GM12878 (cell line): ENCODE data around the gene BARHL1. TPM values are rescaled to one million over a fixed set of nuclear protein-coding genes. Genes with fewer than 3 reads are reported as not detected.

Source experiments
- ATAC-seq: fragments of 200-7000 bp; cut with Tn5 transposase; 3 replicates; pipeline ENCODE4 v1.9.1; 2020; ENCODE audit warnings: mild to moderate bottlenecking, moderate library complexity
- BruUV-seq: library from RNA; stranded (reverse); fragments of 400-500 nt; replicated peaks from 2 replicates; lab custom pipeline; 2021; lab: Mats Ljungman, UMichigan
- CTCF ChIA-PET: fragments of 300-600 bp; sonication (Branson Sonifier 250); formaldehyde crosslinking; extraction: SDS; loops from one replicate; lab custom pipeline; 2021; ENCODE audit warnings: inconsistent platforms; lab: Yijun Ruan, JAX
- POLR2A ChIA-PET: fragments of 350-600 bp; formaldehyde crosslinking; extraction: SDS; loops from one replicate; lab custom pipeline; 2021; ENCODE audit warnings: inconsistent platforms; lab: Charles Lee
- RAD21 ChIA-PET: fragments of 300-600 bp; sonication (Branson Sonifier 250); formaldehyde crosslinking; loops from one replicate; lab custom pipeline; 2023; ENCODE audit warnings: antibody characterized with exemption; ENCODE audit not compliant: unreplicated experiment; lab: Charles Lee
- SMC1A ChIA-PET: fragments of 300-600 bp; sonication (Branson Sonifier 250); formaldehyde crosslinking; loops from one replicate; lab custom pipeline; 2023; ENCODE audit not compliant: unreplicated experiment, uncharacterized antibody; lab: Charles Lee
- DNase-seq: peaks from one replicate; pipeline ENCODE4 v3.0.0-alpha.2; 2011; ENCODE audit warnings: low read depth, low spot score
- FAIRE-seq: peaks from 3 replicates; lab custom pipeline; 2011; peaks lifted over from hg19 to GRCh38; lab: Jason Lieb, UNC
- H2AFZ ChIP-seq: 2 replicates; pipeline ENCODE4 v1.6.0; 2011; ENCODE audit warnings: low read depth, low read length, control low read depth; ENCODE audit not compliant: control insufficient read depth
- H3K27ac ChIP-seq: 2 replicates; pipeline ENCODE4 v1.5.1; 2011; ENCODE audit warnings: control low read depth; ENCODE audit not compliant: control insufficient read depth, insufficient read depth
- H3K27me3 ChIP-seq, 2 experiments: replicated peaks in 1 of 2; 2 replicates each; pipeline versions ENCODE4 v1.6.0 to v1.6.1; 2011; ENCODE audit warnings: low read length in 1 of 2; ENCODE audit not compliant: control insufficient read depth in 2 of 2, insufficient read depth in 2 of 2
- H3K36me3 ChIP-seq, 2 experiments: 2 replicates each; pipeline ENCODE4 v1.5.1; 2011; ENCODE audit warnings: low read length in 1 of 2; ENCODE audit not compliant: control insufficient read depth in 2 of 2, insufficient read depth in 2 of 2
- H3K4me1 ChIP-seq: 2 replicates; pipeline ENCODE4 v1.6.1; 2011; ENCODE audit warnings: mild to moderate bottlenecking, low read length, moderate library complexity, mixed read lengths; ENCODE audit not compliant: control insufficient read depth, insufficient read depth
- H3K4me2 ChIP-seq: 2 replicates; pipeline ENCODE4 v1.6.0; 2011; ENCODE audit warnings: control low read depth; ENCODE audit not compliant: control insufficient read depth, insufficient read depth
- H3K4me3 ChIP-seq: fragments of 200-600 bp; sonication (generic); 2 replicates; pipeline ENCODE4 v1.5.1; 2016
- H3K79me2 ChIP-seq: 2 replicates; pipeline ENCODE4 v1.6.0; 2011; ENCODE audit warnings: low read length; ENCODE audit not compliant: control insufficient read depth, insufficient read depth
- H3K9ac ChIP-seq: 2 replicates; pipeline ENCODE4 v1.8.0; 2011; ENCODE audit warnings: low read length, control low read depth, mixed read lengths; ENCODE audit not compliant: control insufficient read depth, insufficient read depth
- H3K9me3 ChIP-seq: replicated peaks from 3 replicates; pipeline ENCODE4 v1.5.1; 2011; ENCODE audit warnings: mild to moderate bottlenecking, low read length; ENCODE audit not compliant: control insufficient read depth, insufficient read depth
- H4K20me1 ChIP-seq: 2 replicates; pipeline ENCODE4 v1.6.0; 2011; ENCODE audit not compliant: control insufficient read depth, insufficient read depth
- BCL11A ChIP-seq: IDR thresholded peaks from 2 replicates; pipeline ENCODE4 v1.6.1; 2011; ENCODE audit warnings: low read depth, low read length
- GATAD2B ChIP-seq: fragments of 450-650 bp; conservative IDR thresholded peaks from 2 replicates; pipeline ENCODE4 v1.6.1; 2017; ENCODE audit warnings: low read depth, mild to moderate bottlenecking, moderate library complexity
- HDAC6 ChIP-seq: fragments of 200-600 bp; sonication (generic); IDR thresholded peaks from one replicate; pipeline ENCODE4 v1.8.0; 2017; ENCODE audit warnings: antibody characterized with exemption; ENCODE audit not compliant: unreplicated experiment
- KAT2A ChIP-seq: conservative IDR thresholded peaks from 2 replicates; pipeline ENCODE4 v1.6.1; 2011; ENCODE audit warnings: low read depth, low read length; ENCODE audit not compliant: control insufficient read depth
- MXI1 ChIP-seq: fragments of 150-350 bp; IDR thresholded peaks from 2 replicates; pipeline ENCODE4 v1.6.1; 2011; ENCODE audit warnings: low read depth, mild to moderate bottlenecking, inconsistent platforms, low read length, improper control_type of control experiment
- PAX8 ChIP-seq: fragments of 450-650 bp; IDR thresholded peaks from 2 replicates; pipeline ENCODE4 v1.6.1; 2017; ENCODE audit warnings: mild to moderate bottlenecking, moderate library complexity
- RB1 ChIP-seq: fragments of 450-650 bp; formaldehyde crosslinking; IDR thresholded peaks from 2 replicates; pipeline ENCODE4 v1.6.1; 2017; ENCODE audit warnings: mild to moderate bottlenecking, borderline replicate concordance
- RCOR1 ChIP-seq: conservative IDR thresholded peaks from 2 replicates; pipeline ENCODE4 v1.6.1; 2012; ENCODE audit warnings: low read depth, low read length, improper control_type of control experiment
- WRNIP1 ChIP-seq: IDR thresholded peaks from 2 replicates; pipeline ENCODE4 v1.6.1; 2011; ENCODE audit warnings: low read depth, low read length, improper control_type of control experiment, borderline replicate concordance
- YY1 ChIP-seq: IDR thresholded peaks from 2 replicates; pipeline ENCODE4 v1.6.1; 2011; ENCODE audit warnings: low read depth, mild to moderate bottlenecking, low read length
- ZSCAN29 ChIP-seq: fragments of 450-650 bp; IDR thresholded peaks from 2 replicates; pipeline ENCODE4 v1.6.1; 2017; ENCODE audit warnings: mild to moderate bottlenecking, moderate library complexity
- WGBS: methylation state at CpG from one replicate; pipeline ENCODE4 v1.1.6; 2016; ENCODE audit warnings: low lambda C conversion rate; ENCODE audit not compliant: insufficient replicate concordance, insufficient coverage; ENCODE audit errors: missing lambda C conversion rate; 5-methylcytosine and 5-hydroxymethylcytosine counted together
- in situ Hi-C: fragments of 300-500 bp; cut with MboI; formaldehyde crosslinking; loops from 9 replicates; pipeline ENCODE4 v1.14.3; 2018; ENCODE audit warnings: mixed read lengths
- intact Hi-C: fragments of 100-400 bp; cut with micrococcal nuclease; formaldehyde crosslinking; loops from one replicate; pipeline ENCODE4 v1.14.2; 2022; ENCODE audit not compliant: unreplicated experiment
- polyA plus RNA-seq, 11 experiments: library from polyadenylated mRNA; depleted of rRNA in 4 of 11; unstranded in 6 of 11; stranded (reverse) in 5 of 11; fragments of >200 nt; fragmentation: Nextera tagmentation in 4 of 11; fragmentation: Illumina TruSeq in 1 of 11; extraction: Ambion mirVana in 4 of 11; extraction: Trizol in 1 of 11; gene quantifications; 1 replicate in 1 of 11; 2 replicates in 10 of 11; pipeline versions ENCODE4 v1.2.1 to v1.2.3, GENCODE V29; 2011 to 2016; ENCODE audit warnings: inconsistent platforms in 2 of 11, missing spikeins in 2 of 11, low read depth in 1 of 11
- total RNA-seq, 4 experiments: library from RNA; depleted of rRNA in 3 of 4; stranded (reverse); fragments of >200 nt in 3 of 4; fragmentation: Illumina TruSeq in 1 of 4; extraction: Trizol in 1 of 4; gene quantifications; 2 replicates each; pipeline versions ENCODE4 v1.2.1 to v1.2.3, GENCODE V29; 2013 to 2021
- TF ChIP-seq, protein P1 (sequence below): IDR thresholded peaks from 2 replicates; pipeline ENCODE4 v1.6.1; 2011; ENCODE audit warnings: mild to moderate bottlenecking, low read depth, low read length, moderate library complexity; ENCODE audit not compliant: insufficient replicate concordance
- TF ChIP-seq, protein P2 (sequence below): fragments of 450-650 bp; formaldehyde crosslinking; IDR thresholded peaks from 2 replicates; pipeline ENCODE4 v1.4.0; 2022; ENCODE audit warnings: mild to moderate bottlenecking, moderate library complexity
- TF ChIP-seq, protein P3 (sequence below): fragments of 450-650 bp; IDR thresholded peaks from 2 replicates; pipeline ENCODE4 v1.6.1; 2017; ENCODE audit warnings: low read depth, mild to moderate bottlenecking, moderate library complexity
- TF ChIP-seq, protein P4 (sequence below): IDR thresholded peaks from 2 replicates; pipeline ENCODE4 v1.6.1; 2012; ENCODE audit warnings: low read length, inconsistent platforms
- TF ChIP-seq, protein P5 (sequence below): fragments of 450-650 bp; IDR thresholded peaks from 2 replicates; pipeline ENCODE4 v1.6.1; 2016; ENCODE audit warnings: mild to moderate bottlenecking

The BARHL1 gene
- total and polyA plus RNA-seq, 10 of the 15 experiments (the other 5 are each of a cell fraction or from before 2014, with no cell fraction given), result not detected

DNA sequence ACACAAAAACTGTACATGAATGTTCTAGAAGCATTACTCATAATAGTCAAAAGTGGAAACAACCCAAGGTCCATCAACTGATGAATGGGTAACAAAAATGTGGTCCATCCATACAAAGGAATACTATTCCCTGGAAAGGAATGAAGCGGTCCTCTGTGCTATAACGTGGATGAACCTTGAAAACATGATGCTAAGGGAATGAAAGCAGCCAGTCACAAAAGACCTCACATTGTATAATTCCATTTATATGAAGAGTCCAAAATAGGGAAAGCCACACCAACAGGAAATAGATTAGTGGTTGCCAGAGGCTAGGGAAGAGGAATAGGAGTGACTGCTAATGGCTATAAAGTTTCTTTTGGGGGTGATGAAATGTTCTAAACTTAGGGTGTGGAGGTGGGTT is 22.7 kb upstream of the BARHL1 start:
- Histone ChIP-seq H3K4me3 (no peak overlapping the region), H3K27me3 (peaks cover 0 to 3% of the 10 kb centered on the region in 2 experiments; a peak in 2 of 4 replicates), H3K4me2 (no peak overlapping the region), H3K9ac (no peak overlapping the region), H3K27ac (no peak overlapping the region), H3K9me3 (no peaks in the 10 kb centered on the region), H3K79me2 (no peaks in the 10 kb centered on the region), H2AFZ (no peak overlapping the region), H4K20me1 (no peaks in the 10 kb centered on the region), H3K4me1 (no peaks in the 10 kb centered on the region), H3K36me3 (no peaks in the 10 kb centered on the region)
- in situ Hi-C loops (no loop called here), intact Hi-C loops (no loop called here)
- FAIRE-seq, result no peak
- POLR2A ChIA-PET, result no interaction called here
- CTCF ChIA-PET, result interaction anchor here (0.8 to 1.7 kb wide), 2 partner anchors 9 to 147 kb away, joined by 3 to 4 read pairs; no protein-coding TSS in a partner anchor
- WGBS, result 79% methylated on average over 2 of the region's 2 CpGs
- ATAC-seq, result no peak
- no peak for DNase-seq
- RAD21 ChIA-PET, result no interaction called here
- no TSS peak for BruUV-seq
- SMC1A ChIA-PET, result interaction anchor here (0.6 kb wide), 1 partner anchor 802 kb away, joined by 3 read pairs; no protein-coding TSS in a partner anchor
- TF ChIP-seq RB1 (no peak), GATAD2B (no peak), ZSCAN29 (no peak), PAX8 (no peak), BCL11A (no peak), MXI1 (no peak), YY1 (no peak), RCOR1 (no peak), WRNIP1 (no peak), HDAC6 (no peak), KAT2A (no peak)
- TF ChIP-seq, protein P1, sequence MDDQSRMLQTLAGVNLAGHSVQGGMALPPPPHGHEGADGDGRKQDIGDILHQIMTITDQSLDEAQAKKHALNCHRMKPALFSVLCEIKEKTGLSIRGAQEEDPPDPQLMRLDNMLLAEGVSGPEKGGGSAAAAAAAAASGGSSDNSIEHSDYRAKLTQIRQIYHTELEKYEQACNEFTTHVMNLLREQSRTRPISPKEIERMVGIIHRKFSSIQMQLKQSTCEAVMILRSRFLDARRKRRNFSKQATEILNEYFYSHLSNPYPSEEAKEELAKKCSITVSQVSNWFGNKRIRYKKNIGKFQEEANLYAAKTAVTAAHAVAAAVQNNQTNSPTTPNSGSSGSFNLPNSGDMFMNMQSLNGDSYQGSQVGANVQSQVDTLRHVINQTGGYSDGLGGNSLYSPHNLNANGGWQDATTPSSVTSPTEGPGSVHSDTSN, result no peak
- TF ChIP-seq, protein P2, sequence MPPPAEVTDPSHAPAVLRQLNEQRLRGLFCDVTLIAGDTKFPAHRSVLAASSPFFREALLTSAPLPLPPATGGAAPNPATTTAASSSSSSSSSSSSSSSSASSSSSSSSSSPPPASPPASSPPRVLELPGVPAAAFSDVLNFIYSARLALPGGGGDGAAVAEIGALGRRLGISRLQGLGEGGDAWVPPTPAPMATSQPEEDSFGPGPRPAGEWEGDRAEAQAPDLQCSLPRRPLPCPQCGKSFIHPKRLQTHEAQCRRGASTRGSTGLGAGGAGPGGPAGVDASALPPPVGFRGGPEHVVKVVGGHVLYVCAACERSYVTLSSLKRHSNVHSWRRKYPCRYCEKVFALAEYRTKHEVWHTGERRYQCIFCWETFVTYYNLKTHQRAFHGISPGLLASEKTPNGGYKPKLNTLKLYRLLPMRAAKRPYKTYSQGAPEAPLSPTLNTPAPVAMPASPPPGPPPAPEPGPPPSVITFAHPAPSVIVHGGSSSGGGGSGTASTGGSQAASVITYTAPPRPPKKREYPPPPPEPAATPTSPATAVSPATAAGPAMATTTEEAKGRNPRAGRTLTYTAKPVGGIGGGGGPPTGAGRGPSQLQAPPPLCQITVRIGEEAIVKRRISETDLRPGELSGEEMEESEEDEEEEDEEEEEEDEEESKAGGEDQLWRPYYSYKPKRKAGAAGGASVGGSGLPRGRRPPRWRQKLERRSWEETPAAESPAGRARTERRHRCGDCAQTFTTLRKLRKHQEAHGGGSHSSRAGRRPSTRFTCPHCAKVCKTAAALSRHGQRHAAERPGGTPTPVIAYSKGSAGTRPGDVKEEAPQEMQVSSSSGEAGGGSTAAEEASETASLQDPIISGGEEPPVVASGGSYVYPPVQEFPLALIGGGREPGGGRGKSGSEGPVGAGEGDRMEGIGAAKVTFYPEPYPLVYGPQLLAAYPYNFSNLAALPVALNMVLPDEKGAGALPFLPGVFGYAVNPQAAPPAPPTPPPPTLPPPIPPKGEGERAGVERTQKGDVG, result no peak
- TF ChIP-seq, protein P3, sequence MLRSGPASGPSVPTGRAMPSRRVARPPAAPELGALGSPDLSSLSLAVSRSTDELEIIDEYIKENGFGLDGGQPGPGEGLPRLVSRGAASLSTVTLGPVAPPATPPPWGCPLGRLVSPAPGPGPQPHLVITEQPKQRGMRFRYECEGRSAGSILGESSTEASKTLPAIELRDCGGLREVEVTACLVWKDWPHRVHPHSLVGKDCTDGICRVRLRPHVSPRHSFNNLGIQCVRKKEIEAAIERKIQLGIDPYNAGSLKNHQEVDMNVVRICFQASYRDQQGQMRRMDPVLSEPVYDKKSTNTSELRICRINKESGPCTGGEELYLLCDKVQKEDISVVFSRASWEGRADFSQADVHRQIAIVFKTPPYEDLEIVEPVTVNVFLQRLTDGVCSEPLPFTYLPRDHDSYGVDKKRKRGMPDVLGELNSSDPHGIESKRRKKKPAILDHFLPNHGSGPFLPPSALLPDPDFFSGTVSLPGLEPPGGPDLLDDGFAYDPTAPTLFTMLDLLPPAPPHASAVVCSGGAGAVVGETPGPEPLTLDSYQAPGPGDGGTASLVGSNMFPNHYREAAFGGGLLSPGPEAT, result no peak
- TF ChIP-seq, protein P4, sequence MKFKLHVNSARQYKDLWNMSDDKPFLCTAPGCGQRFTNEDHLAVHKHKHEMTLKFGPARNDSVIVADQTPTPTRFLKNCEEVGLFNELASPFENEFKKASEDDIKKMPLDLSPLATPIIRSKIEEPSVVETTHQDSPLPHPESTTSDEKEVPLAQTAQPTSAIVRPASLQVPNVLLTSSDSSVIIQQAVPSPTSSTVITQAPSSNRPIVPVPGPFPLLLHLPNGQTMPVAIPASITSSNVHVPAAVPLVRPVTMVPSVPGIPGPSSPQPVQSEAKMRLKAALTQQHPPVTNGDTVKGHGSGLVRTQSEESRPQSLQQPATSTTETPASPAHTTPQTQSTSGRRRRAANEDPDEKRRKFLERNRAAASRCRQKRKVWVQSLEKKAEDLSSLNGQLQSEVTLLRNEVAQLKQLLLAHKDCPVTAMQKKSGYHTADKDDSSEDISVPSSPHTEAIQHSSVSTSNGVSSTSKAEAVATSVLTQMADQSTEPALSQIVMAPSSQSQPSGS, result no peak
- TF ChIP-seq, protein P5, sequence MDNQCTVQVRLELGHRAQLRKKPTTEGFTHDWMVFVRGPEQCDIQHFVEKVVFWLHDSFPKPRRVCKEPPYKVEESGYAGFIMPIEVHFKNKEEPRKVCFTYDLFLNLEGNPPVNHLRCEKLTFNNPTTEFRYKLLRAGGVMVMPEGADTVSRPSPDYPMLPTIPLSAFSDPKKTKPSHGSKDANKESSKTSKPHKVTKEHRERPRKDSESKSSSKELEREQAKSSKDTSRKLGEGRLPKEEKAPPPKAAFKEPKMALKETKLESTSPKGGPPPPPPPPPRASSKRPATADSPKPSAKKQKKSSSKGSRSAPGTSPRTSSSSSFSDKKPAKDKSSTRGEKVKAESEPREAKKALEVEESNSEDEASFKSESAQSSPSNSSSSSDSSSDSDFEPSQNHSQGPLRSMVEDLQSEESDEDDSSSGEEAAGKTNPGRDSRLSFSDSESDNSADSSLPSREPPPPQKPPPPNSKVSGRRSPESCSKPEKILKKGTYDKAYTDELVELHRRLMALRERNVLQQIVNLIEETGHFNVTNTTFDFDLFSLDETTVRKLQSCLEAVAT, result no peak
